C1 segment of cervical spinal cord (tissue), 14 donors: ENCODE measurements around the gene RAP1A.

Source experiments
- DNase-seq, 14 donors: peaks; one replicate each; lab custom pipeline; 2025; lab: John Stamatoyannopoulos, UW

The RAP1A gene

GRCh38 chr1:111619635-111620440, at the start of gene RAP1A:
Gene RAP1A (plus strand): TSS chr1:111619789. CDS start chr1:111691361, 71,572 bp downstream.
- peak; percentile 35 to 96 (median 88) for DNase-seq

- no peak for DNase-seq
These were observed 49.7 kb upstream of the RAP1A start for GRCh38 chr1:111569913-111570312.

GRCh38 chr1:111570781-111571181, 48.8 kb upstream of the RAP1A start:
- DNase-seq = no peak

GRCh38 chr1:111571239-111571638, 48.4 kb upstream of the RAP1A start:
- DNase-seq = no peak

GRCh38 chr1:111571987-111572386, 47.6 kb upstream of the RAP1A start:
- no peak for DNase-seq

GRCh38 chr1:111576547-111576946, 43.0 kb upstream of the RAP1A start:
- DNase-seq = no peak

DNA sequence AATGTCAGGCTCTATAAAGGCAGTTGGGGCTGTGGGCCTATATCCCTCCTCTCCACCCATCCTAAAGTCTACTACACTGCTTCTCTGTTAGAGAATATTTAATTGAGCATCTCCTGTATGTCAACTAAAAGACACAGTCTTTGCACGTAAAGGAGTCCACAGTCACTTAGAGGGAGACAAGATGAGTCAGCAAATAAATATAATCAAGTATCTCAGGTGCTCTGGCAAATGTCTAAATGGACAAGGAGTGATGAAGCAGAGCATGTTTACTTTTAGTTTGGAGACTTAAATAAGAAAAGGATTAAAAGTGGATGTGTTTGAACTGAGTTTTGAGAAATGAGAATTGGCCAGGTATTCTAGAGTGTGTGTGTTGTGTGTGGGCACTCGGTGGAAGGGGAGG, 41.8 kb upstream of the RAP1A start:
- no peak for DNase-seq

DNA sequence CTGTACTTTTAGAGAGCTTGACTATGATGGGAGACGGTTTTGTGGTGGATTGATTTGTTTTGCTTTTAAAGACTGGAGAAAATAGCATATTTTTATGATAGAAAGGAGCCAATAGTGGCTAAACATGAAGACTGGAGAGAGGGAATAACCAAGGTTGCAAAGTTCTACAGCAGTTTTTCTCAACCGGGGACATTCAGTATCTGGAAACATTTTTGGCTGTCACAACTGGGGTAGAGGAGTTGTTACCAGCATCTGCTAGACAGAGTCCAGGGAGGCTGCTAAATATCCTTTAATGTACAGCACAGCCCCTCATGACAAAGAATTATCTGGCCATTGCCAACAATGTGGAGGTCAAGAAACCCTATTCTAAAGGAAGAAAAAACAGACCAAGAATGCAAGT, 38.4 kb upstream of the RAP1A start:
- no peak for DNase-seq

DNA sequence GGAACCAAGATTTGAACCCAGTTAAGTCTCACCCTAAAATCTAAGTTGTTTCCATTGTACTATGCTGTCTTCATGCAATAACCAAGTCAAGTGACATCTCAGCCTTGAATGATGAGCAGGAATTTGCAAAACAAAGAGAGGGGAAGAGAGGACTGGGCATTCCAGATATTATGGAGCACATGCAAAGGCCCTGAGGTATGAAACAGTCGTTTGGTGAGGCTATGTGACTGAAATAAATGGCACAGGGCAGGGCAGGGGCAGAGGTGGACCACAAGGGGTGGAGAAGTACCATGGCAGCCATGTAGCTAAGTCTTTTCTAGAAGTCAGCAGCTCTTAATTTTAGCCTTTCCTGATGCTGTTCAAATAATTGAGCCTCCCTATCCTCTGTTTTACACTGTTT, 37.6 kb upstream of the RAP1A start:
- no peak for DNase-seq

GRCh38 chr1:111582644-111583618, 36.7 kb upstream of the RAP1A start:
- no peak for DNase-seq

DNA sequence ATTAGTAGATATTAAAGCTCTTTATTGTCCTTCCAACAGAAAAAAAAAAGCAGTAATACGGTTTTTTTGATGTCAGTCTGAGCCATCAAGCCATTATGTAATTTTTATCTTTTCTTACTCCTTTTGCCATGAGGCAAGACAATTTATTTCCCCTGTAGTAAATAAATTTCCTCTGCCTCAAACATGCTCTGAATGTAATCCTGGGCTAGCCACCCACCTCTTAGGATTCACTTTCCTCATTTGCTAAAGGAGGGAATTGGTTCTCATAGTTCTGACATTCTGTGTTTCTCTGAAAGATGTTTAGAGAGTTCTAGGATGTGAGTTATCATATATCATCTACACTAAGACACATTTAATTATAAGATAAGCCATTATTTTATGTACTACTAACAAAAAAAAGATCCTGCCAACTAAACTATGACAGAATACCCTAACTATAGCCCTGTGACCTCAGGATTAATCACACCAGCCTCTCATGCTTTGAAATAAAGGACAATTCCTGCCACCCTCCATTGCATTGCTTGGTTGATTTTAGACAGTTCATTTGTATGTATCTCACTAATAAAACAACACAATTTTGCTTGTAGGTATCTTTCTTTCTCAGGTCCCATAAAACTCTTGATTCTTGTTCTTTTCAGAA, 34.0 kb upstream of the RAP1A start:
- no peak for DNase-seq

GRCh38 chr1:111586112-111586511, 33.5 kb upstream of the RAP1A start:
- no peak for DNase-seq

DNA sequence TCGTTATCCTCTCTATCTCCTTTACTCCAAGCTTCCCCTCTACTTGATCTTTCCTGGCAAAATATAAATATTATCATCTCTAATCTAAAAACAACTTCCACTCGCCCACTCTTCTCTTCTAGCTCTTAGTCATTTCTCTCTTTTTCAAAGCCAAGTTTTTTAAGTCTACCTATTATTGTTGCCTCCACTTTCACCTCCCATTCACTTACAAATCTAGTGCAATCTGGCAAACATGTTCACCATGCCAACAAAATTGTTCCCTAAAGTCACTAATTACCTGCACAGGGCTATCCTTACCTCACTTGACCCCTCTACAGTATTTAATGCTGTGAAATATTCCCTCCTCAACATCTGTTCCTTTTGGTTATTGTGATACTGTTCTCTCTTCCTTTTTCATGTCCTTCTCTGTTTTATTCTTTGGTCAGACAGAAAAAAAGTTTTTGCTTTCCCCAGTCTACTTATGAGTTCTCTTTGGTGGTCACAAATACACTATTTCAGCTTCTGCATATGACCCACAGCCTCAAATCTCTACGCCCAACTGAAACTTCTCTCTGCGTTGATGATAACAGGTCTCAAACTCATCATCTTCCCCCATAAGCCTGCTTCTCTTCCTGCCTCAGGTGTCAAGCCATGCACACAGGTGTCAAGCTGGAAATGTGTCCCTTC, 31.9 kb upstream of the RAP1A start:
- DNase-seq = no peak

DNA sequence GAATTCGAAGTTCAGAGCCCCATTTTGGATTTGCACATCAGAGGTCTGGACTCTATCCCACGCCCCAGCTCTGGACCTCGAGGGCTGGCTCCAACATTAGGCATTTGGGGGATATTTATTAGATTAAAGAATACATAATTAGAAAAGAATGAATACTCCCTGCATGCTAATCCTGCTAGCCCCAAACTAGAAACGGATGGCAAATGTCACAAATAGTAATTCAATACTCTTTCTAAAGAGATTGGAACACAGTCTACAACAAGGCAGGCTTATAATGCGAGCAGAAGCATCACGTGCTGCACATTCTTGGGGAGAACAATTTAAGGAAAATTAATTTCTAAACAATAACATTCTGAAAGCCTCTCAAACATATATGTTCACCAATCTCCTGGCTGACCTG, 27.7 kb upstream of the RAP1A start:
- DNase-seq = no peak

- DNase-seq = peak in 7 of 14 donors; percentile 13 to 74 (median 36)
These were observed 26.9 kb upstream of the RAP1A start for GRCh38 chr1:111592389-111593361.

DNA sequence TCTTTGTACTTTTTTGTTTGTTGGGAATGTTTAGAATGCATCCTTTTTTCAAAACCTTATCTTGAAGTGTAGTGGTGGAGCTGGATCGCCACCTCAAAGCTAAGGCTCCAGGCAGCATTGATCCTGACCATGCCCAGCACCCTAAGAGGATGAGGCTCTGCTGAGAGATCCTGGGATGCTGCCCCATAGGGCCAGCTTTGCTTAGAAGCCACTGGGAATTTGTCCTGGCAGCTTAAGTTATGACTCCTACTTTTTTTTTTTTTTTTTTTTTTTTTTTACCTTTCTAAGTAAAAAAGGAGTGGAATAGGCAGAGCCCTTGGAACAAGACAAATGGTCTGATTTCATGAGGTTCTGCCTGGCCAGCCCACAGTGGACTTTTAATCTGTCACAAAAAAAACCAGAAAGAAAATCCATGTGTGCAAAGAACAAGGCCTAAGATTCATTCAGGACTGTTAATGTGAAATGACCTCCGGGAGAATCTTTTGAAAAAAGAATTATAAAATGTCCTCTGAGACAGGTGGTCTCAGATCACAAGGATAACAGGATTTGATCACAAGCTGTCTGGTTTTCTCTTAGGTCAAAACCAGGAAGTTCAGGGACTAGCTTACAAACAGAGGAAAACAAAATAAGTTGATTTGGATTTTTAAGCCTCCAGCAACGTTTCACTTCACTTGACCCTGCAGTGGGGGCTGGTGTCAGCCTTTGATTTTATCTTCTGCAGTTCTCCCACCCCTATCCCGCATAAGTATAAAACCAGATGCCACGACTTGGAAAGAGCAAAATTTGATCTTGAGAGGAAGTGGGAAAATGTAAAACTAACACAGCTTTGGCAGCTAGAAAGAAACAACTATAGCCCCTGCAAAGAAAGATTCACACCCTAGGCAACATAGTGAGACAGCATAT, 25.9 kb upstream of the RAP1A start:
- no peak for DNase-seq

DNA sequence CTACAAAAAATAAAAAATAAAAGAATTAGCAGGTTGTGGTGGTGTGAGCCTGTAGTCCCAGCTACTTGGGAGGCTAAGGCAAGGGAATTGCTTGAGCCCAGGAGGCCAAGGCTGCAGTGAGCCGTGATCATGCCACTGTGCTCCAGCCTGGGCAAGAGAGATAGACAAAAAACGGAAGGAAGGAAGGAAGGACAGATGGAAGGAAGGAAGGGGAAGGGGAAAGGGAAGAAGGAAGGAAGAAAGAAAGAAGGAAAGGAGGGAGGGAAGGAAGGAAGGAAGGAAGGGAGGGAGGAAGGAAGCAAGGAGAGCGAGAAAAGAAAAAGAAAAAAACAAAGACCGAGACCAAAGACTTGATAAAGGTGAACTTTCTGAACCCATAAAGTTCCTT, 25.3 kb upstream of the RAP1A start:
- DNase-seq = no peak

- no peak for DNase-seq
These were observed 23.8 kb upstream of the RAP1A start for GRCh38 chr1:111595807-111596206.

DNA sequence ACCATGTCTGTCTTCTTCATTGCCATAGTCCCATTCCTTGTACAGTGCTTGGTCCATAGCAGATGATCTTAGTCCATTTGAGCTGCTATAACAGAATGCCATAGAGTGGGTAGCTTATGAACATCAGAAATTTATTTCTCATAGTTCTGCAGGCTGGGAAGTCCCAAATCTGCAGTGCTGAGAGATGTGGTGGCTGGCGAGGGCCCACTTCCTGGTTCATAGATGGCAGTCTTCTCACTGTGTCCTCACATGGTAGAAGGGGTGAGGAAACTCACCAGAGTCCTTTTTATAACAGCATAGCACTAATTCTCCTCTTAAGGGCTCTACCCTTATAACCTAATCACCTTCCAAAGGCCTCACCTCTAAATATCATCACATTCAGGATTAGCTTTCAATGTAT, 23.1 kb upstream of the RAP1A start:
- DNase-seq = no peak
